Small intestine (tissue), 7 donors: ENCODE results near the gene S100PBP. TPM values are rescaled to one million over a fixed set of nuclear protein-coding genes. Genes with fewer than 3 reads are reported as not detected.
A peak's percentile ranks its signal among the peaks of the same experiment; 100 is the strongest.

Source experiments
- DNase-seq, 2 donors: peaks; one replicate each; pipeline versions ENCODE4 v3.0.0 to v3.0.0-alpha.2; 2013
- FAIRE-seq: peaks from 2 replicates; lab custom pipeline; 2012; peaks lifted over from hg19 to GRCh38; lab: Jason Lieb, UNC
- H3K27ac ChIP-seq, 3 donors: one replicate each; pipeline ENCODE4 v1.5.1; 2013; ENCODE audit warnings: low read length in 2 of 3, mild to moderate bottlenecking in 2 of 3, control low read depth in 1 of 3, inconsistent platforms in 1 of 3, low read depth in 1 of 3, moderate library complexity in 1 of 3
- H3K27me3 ChIP-seq, 3 donors: one replicate each; pipeline ENCODE4 v1.6.1; 2013; ENCODE audit warnings: low read length in 3 of 3, inconsistent platforms in 1 of 3; ENCODE audit not compliant: control insufficient read depth in 3 of 3, insufficient read depth in 3 of 3
- H3K36me3 ChIP-seq, 3 donors: one replicate each; pipeline ENCODE4 v1.6.1; 2013; ENCODE audit warnings: low read length in 3 of 3, inconsistent platforms in 1 of 3, low read depth in 1 of 3, mild to moderate bottlenecking in 1 of 3, moderate library complexity in 1 of 3; ENCODE audit not compliant: control insufficient read depth in 3 of 3, insufficient read depth in 2 of 3
- H3K4me1 ChIP-seq, 3 donors: one replicate each; pipeline ENCODE4 v1.6.1; 2013; ENCODE audit warnings: low read length in 2 of 3, inconsistent platforms in 1 of 3, low read depth in 1 of 3, mild to moderate bottlenecking in 1 of 3, moderate library complexity in 1 of 3; ENCODE audit not compliant: control insufficient read depth in 3 of 3, insufficient read depth in 2 of 3
- H3K4me3 ChIP-seq, 3 donors: one replicate each; pipeline ENCODE4 v1.5.1; 2013; ENCODE audit warnings: low read length in 3 of 3, control low read depth in 1 of 3, inconsistent platforms in 1 of 3, low read depth in 1 of 3, mild to moderate bottlenecking in 1 of 3, moderate library complexity in 1 of 3
- H3K9me3 ChIP-seq, 2 donors: one replicate each; pipeline ENCODE4 v1.6.1; 2013; ENCODE audit warnings: low read depth in 1 of 2, low read length in 1 of 2; ENCODE audit not compliant: control insufficient read depth in 2 of 2, insufficient read depth in 1 of 2
- WGBS, 3 donors: extraction: QIAGEN DNeasy Blood & Tissue Kit; methylation state at CpG; one replicate each; pipeline ENCODE4 v1.1.7; 2013; 5-methylcytosine and 5-hydroxymethylcytosine counted together
- polyA plus RNA-seq, 4 donors: library from polyadenylated mRNA; stranded (reverse) in 3 of 4; unstranded in 1 of 4; fragments of 200-250 nt in 3 of 4; fragments of 120-200 nt in 1 of 4; gene quantifications; one replicate each; pipeline versions ENCODE4 v1.2.1 to v1.2.3, GENCODE V29; 2013
- donor health status: healthy with polysubstance abuse.
- donor health status: control.
- donor health status: control.
- donor health status: Bipolar disorder and iron deficiency.
- donor health status: healthy.

The S100PBP gene
- polyA plus RNA-seq, 4 donors, result 4.3 to 23.5 (median 7.2) TPM

DNA sequence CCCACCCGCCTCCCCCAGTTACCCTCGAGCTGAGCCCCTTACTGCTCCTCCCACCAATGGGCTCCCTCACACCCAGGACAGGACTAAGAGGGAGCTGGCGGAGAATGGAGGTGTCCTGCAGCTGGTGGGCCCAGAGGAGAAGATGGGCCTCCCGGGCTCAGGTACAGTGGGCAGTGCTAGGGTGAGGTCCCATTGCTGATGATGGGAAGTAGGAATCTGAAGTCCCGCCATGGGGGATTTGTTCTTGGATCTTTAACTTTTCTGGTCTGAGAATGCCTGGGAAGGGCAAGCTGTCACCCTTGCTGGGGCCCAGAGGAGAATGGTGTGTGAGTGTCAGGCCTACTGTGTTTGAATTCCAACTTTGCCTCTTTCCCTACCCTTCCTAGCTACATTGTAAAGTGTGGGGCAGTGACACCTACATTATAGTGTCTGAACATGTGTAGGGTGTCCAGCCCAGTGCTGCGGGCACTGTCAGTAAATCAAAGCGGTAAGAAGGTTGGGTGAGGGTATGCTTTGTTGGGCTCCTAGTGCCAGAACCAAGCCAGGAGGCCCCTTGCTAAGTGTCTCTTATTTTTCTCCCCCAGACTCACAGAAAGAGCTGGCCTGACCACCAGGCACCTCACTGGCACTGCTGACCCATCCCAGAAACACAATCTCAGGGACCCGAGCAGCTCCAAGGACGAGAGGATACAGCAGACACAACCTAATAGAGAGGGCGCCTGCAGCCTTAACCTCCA lies 45.0 kb upstream of the S100PBP start:
- H3K4me1 ChIP-seq, result no peaks in the 10 kb centered on the region
- no peak overlapping the region for H3K4me3 ChIP-seq
- H3K27me3 ChIP-seq, result no peaks in the 10 kb centered on the region
- no peak for FAIRE-seq
- 74 to 87% (median 86%) methylated on average over 10 of the region's 10 CpGs for WGBS, 3 donors
- no peak overlapping the region for H3K27ac ChIP-seq
- no peak for DNase-seq
- peaks cover 9 to 94% (median 15%) of the 10 kb centered on the region in 3 donors for H3K36me3 ChIP-seq
- H3K9me3 ChIP-seq, result no peaks in the 10 kb centered on the region

DNA sequence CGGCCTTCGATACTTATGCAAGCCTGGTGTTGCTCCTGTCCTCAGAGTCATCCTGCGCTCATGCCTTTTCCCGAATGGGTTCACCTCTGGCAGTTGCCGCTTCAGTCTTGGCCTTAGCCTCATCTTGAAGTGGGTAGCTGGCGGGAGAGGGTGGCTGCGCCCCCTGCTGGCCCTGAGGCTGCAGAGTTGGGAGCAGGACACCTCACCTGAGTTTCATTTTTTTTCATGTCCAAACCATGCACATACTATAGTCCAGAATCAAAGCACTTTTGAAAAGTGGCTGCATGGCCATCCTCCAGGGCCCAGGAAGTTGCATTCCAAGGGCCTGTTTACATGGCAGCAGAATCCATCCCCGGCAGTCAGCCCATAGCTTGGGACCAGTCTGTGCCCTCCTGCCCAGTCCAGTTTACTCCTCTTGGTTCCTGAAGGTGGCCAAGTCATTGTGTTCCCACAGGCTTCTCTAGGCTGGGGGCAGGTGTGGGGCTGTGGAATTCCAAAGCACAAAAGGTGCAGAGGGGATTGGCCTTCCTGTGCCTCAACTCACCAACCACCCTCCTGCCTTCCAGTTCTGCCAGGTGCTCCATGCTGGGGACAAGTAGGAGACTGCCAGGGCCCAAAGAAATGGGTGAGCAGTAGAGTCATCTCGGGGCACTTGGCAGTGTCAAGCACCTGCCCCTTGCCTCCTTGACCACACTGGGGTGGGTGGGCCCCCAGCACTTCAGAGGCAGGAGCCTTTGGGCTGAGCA lies 44.3 kb upstream of the S100PBP start:
- H3K4me3 ChIP-seq, result no peak overlapping the region
- H3K27ac ChIP-seq, result no peak overlapping the region
- FAIRE-seq, result no peak
- no peaks in the 10 kb centered on the region for H3K27me3 ChIP-seq
- 24 to 35% (median 24%) methylated on average over 9 of the region's 9 CpGs for WGBS, 3 donors
- H3K9me3 ChIP-seq, result no peaks in the 10 kb centered on the region
- H3K4me1 ChIP-seq, result no peaks in the 10 kb centered on the region
- peaks cover 13 to 88% (median 13%) of the 10 kb centered on the region in 3 donors for H3K36me3 ChIP-seq
- DNase-seq, result peak; percentile 84 to 88

DNA sequence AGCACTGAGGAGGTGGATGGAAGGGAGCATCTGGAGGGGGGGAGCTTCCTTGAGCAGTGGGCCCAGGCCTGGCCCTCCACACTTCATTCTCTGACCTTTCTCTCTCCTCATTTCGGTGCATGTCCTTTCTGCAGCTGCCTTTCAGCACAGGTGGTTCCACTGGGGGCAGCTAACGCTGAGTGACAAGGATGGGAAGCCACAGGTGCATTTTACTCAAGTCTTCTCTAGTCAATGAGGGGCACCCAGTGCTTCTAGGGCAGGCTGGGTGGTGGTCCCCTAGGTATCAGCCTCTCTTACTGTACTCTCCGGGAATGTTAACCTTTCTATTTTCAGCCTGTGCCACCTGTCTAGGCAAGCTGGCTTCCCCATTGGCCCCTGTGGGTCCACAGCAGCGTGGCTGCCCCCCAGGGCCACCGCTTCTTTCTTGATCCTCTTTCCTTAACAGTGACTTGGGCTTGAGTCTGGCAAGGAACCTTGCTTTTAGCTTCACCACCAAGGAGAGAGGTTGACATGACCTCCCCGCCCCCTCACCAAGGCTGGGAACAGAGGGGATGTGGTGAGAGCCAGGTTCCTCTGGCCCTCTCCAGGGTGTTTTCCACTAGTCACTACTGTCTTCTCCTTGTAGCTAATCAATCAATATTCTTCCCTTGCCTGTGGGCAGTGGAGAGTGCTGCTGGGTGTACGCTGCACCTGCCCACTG lies 43.5 kb upstream of the S100PBP start:
- H3K9me3 ChIP-seq, result no peaks in the 10 kb centered on the region
- no peak for DNase-seq
- no peaks in the 10 kb centered on the region for H3K27me3 ChIP-seq
- no peak overlapping the region for H3K4me3 ChIP-seq
- 86 to 90% (median 89%) methylated on average over 7 of the region's 7 CpGs for WGBS, 3 donors
- FAIRE-seq, result no peak
- no peak overlapping the region for H3K27ac ChIP-seq
- H3K4me1 ChIP-seq, result no peaks in the 10 kb centered on the region
- peaks cover 13 to 86% (median 13%) of the 10 kb centered on the region in 3 donors for H3K36me3 ChIP-seq

DNA sequence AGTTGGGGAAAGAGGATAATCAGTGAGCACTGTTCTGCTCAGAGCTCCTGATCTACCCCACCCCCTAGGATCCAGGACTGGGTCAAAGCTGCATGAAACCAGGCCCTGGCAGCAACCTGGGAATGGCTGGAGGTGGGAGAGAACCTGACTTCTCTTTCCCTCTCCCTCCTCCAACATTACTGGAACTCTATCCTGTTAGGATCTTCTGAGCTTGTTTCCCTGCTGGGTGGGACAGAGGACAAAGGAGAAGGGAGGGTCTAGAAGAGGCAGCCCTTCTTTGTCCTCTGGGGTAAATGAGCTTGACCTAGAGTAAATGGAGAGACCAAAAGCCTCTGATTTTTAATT lies 43.0 kb upstream of the S100PBP start:
- H3K9me3 ChIP-seq, result no peaks in the 10 kb centered on the region
- FAIRE-seq (no peak), DNase-seq (no peak)
- peaks cover 13 to 88% (median 13%) of the 10 kb centered on the region in 3 donors for H3K36me3 ChIP-seq
- H3K4me1 ChIP-seq, result no peaks in the 10 kb centered on the region
- H3K4me3 ChIP-seq, result no peak overlapping the region
- H3K27ac ChIP-seq, result no peak overlapping the region
- H3K27me3 ChIP-seq, result no peaks in the 10 kb centered on the region

DNA sequence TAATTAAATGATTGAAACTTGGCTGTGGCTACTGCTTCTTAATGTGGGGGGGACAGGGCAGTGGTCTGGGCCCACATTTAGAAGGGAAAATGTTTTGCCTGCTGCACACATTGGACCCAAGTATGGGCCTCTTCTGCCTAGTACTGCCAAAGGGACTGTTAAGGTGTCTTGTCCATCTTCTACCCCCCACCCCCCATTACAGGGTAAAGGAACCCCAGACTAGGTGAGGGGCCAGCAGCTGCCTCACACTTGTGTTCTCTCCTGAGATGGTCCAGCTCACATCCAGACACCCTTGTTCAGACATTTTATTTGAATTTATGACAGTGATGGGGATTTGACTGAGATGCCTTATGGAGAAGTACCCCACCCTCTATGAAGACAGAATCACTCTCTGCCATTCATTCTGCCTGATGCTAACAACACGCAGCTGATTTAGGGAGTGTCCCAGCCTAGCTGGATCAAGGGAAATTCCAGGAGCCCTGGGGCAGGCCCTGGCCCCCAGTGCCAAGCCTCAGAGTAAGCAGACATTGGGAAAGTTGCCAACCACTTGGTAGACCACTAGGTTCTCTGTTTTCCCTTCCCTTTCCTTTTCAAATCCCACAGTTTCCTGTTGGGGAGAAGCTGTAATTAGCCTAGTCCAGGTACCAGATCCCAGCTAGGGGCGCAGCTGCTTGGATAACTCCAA lies 42.4 kb upstream of the S100PBP start:
- Histone ChIP-seq H3K4me1 (no peaks in the 10 kb centered on the region), H3K4me3 (no peak overlapping the region), H3K27me3 (no peaks in the 10 kb centered on the region), H3K36me3 (peaks cover 13 to 86% (median 17%) of the 10 kb centered on the region in 3 donors), H3K27ac (no peak overlapping the region), H3K9me3 (no peaks in the 10 kb centered on the region)
- 44 to 54% (median 53%) methylated on average over 2 of the region's 2 CpGs for WGBS, 3 donors
- FAIRE-seq (no peak), DNase-seq (no peak)

DNA sequence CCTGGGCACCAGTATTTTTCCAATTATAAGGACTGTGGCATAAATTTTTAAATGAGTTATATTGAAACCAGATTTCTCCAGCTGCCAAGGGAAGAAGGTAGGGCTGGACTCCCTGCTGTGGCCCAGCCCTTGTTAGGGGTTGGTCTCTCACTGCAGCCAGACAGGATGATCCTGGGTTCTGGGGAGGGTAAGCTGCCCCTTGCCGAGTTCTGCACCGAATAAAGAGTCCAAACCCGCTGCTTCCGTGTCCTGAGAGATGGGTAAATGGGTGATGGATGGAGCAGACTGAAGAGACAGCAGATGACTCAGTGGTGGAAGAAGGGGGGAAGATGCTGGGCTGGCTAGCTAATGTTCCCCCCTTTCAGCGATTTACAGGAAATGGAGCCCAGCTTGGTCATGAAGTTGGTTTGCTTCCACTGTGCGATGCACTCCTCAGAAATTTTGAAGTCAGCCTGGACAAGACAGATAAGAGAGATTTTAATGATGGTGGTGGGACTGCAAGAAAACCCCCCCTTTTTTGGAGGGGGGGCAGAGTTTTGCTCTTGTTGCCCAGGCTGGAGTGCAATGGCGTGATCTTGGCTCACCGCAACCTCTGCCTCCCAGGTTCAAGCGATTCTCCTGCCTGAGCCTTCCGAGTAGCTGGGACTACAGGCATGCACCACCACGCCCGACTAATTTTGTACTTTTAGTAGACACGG lies 41.7 kb upstream of the S100PBP start:
- H3K4me1 ChIP-seq, result no peaks in the 10 kb centered on the region
- H3K9me3 ChIP-seq, result no peaks in the 10 kb centered on the region
- no peak overlapping the region for H3K27ac ChIP-seq
- H3K36me3 ChIP-seq, result peaks cover 13 to 86% (median 20%) of the 10 kb centered on the region in 3 donors
- DNase-seq (no peak), FAIRE-seq (no peak)
- no peak overlapping the region for H3K4me3 ChIP-seq
- 83 to 86% (median 84%) methylated on average over 13 of the region's 13 CpGs for WGBS, 3 donors
- no peaks in the 10 kb centered on the region for H3K27me3 ChIP-seq

DNA sequence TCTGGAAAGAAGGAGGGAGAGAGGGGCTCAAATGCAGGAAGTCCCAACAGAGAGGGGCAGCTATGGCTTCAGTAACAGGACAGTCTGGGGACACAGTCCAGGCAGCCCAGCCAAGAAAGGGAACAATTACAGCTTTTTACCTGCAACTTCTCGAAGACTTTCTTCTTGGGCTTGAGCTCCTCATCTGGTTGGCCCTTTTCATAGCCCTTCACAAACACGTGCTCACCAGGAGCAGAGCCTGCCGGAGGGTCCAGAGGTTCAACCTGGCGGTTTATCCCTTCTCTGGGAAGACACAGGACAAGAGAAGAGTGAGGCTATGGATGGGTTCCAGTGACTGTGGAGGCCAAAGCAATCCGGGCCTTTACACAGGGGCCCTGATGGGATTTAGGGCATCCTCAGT lies 38.2 kb upstream of the S100PBP start:
- Histone ChIP-seq H3K36me3 (peaks cover 18 to 76% (median 21%) of the 10 kb centered on the region in 3 donors), H3K27me3 (no peaks in the 10 kb centered on the region), H3K4me3 (no peak overlapping the region), H3K9me3 (no peaks in the 10 kb centered on the region), H3K4me1 (no peaks in the 10 kb centered on the region), H3K27ac (no peak overlapping the region)
- WGBS, 3 donors, result 89 to 95% (median 93%) methylated on average over 5 of the region's 5 CpGs
- FAIRE-seq (no peak), DNase-seq (no peak)
